Measurements from ENCODE around the gene SSBP1.

Gene SSBP1

DNA sequence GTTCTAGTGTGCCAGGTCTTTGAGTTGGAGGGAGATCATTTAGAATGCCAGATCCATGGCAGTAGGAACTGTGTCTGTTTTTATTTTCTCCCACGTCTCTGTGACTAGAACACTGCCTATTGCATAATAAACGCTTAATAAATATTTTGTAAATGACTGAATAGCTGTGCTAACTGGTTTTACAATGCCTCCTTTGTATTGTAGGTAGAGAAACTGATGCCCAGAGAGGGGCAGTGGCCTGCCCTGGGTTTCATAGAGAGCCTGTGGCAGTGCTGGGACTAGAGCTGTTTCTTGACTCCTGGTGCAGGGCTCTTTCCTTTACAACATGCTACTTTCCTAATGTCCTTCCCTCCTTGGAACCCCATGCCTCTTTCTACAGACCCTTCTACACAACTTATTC is 54.4 kb downstream of the SSBP1 start:
- H3K4me3 ChIP-seq (ENCODE audit: low read length), result no peak overlapping the region
- DNase-seq (ENCODE audit: low read depth), result peak; percentile 39
- TF ChIP-seq, protein P1, sequence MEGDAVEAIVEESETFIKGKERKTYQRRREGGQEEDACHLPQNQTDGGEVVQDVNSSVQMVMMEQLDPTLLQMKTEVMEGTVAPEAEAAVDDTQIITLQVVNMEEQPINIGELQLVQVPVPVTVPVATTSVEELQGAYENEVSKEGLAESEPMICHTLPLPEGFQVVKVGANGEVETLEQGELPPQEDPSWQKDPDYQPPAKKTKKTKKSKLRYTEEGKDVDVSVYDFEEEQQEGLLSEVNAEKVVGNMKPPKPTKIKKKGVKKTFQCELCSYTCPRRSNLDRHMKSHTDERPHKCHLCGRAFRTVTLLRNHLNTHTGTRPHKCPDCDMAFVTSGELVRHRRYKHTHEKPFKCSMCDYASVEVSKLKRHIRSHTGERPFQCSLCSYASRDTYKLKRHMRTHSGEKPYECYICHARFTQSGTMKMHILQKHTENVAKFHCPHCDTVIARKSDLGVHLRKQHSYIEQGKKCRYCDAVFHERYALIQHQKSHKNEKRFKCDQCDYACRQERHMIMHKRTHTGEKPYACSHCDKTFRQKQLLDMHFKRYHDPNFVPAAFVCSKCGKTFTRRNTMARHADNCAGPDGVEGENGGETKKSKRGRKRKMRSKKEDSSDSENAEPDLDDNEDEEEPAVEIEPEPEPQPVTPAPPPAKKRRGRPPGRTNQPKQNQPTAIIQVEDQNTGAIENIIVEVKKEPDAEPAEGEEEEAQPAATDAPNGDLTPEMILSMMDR (IDR thresholded peaks at IDR 0.05; ENCODE audit: insufficient read depth, low read depth, low read length, missing control alignments), result no peak

All from epithelial cell of esophagus (primary cell).